ENCODE results near the gene AQP12B. TPM values are rescaled to one million over a fixed set of nuclear protein-coding genes. Genes with fewer than 3 reads are reported as not detected.

The AQP12B gene
- total RNA-seq, 1 donor from 2014 or later: not detected

GRCh38 chr2:240644859-240645301, 37.8 kb downstream of the AQP12B start:
- H3K27me3 Mint-ChIP-seq (ENCODE audit: low read depth): peaks cover 64% of the 10 kb centered on the region
- DNase-seq (ENCODE audit: low spot score in 2 of 2, unreplicated experiment in 2 of 2): peak in 1 of 2 experiments; percentile 28
- TF ChIP-seq CTCF (IDR thresholded peaks at IDR 0.05; ENCODE audit: unreplicated experiment): no peak

GRCh38 chr2:240644171-240644651, 38.5 kb downstream of the AQP12B start:
- no peak overlapping the region for H3K4me3 Mint-ChIP-seq
- DNase-seq (ENCODE audit: low spot score in 2 of 2, unreplicated experiment in 2 of 2): peak in 1 of 2 experiments; percentile 28
- H3K36me3 Mint-ChIP-seq: no peaks in the 10 kb centered on the region
- no peaks in the 10 kb centered on the region for H3K4me1 Mint-ChIP-seq
- H3K27ac Mint-ChIP-seq: no peak overlapping the region
- peaks cover 64% of the 10 kb centered on the region for H3K27me3 Mint-ChIP-seq (ENCODE audit: low read depth)
- H3K9me3 Mint-ChIP-seq: no peaks in the 10 kb centered on the region
- no peak for TF ChIP-seq CTCF (IDR thresholded peaks at IDR 0.05; ENCODE audit: unreplicated experiment)

More at GRCh38 chr2:240644859-240645301, 37.8 kb downstream of the AQP12B start:
- H3K4me3 Mint-ChIP-seq: no peak overlapping the region
- H3K27ac Mint-ChIP-seq: no peak overlapping the region
- no peaks in the 10 kb centered on the region for H3K9me3 Mint-ChIP-seq
- no peaks in the 10 kb centered on the region for H3K36me3 Mint-ChIP-seq
- no peaks in the 10 kb centered on the region for H3K4me1 Mint-ChIP-seq

- Mint-ChIP-seq H3K4me1 (no peaks in the 10 kb centered on the region), H3K27me3 (ENCODE audit: low read depth) (peaks cover 64% of the 10 kb centered on the region), H3K9me3 (no peaks in the 10 kb centered on the region), H3K27ac (no peak overlapping the region), H3K4me3 (no peak overlapping the region), H3K36me3 (no peaks in the 10 kb centered on the region)
- DNase-seq (ENCODE audit: low spot score in 2 of 2, unreplicated experiment in 2 of 2): peak in 1 of 2 experiments; percentile 31
- TF ChIP-seq CTCF (IDR thresholded peaks at IDR 0.05; ENCODE audit: unreplicated experiment): no peak
These were observed 38.9 kb downstream of the AQP12B start for GRCh38 chr2:240643811-240644150.

GRCh38 chr2:240643093-240643810, 39.4 kb downstream of the AQP12B start:
- no peak for TF ChIP-seq CTCF (IDR thresholded peaks at IDR 0.05; ENCODE audit: unreplicated experiment)
- H3K36me3 Mint-ChIP-seq: no peaks in the 10 kb centered on the region
- peaks cover 64% of the 10 kb centered on the region for H3K27me3 Mint-ChIP-seq (ENCODE audit: low read depth)
- no peak overlapping the region for H3K27ac Mint-ChIP-seq
- H3K4me1 Mint-ChIP-seq: no peaks in the 10 kb centered on the region
- no peak overlapping the region for H3K4me3 Mint-ChIP-seq
- no peaks in the 10 kb centered on the region for H3K9me3 Mint-ChIP-seq
- peak in 1 of 2 experiments; percentile 32 for DNase-seq (ENCODE audit: low spot score in 2 of 2, unreplicated experiment in 2 of 2)

GRCh38 chr2:240642806-240643092, 39.9 kb downstream of the AQP12B start:
- peaks cover 64% of the 10 kb centered on the region for H3K27me3 Mint-ChIP-seq (ENCODE audit: low read depth)
- no peak overlapping the region for H3K27ac Mint-ChIP-seq
- no peak for TF ChIP-seq CTCF (IDR thresholded peaks at IDR 0.05; ENCODE audit: unreplicated experiment)
- H3K9me3 Mint-ChIP-seq: no peaks in the 10 kb centered on the region
- no peaks in the 10 kb centered on the region for H3K4me1 Mint-ChIP-seq
- DNase-seq (ENCODE audit: low spot score in 2 of 2, unreplicated experiment in 2 of 2): no peak
- no peaks in the 10 kb centered on the region for H3K36me3 Mint-ChIP-seq
- H3K4me3 Mint-ChIP-seq: no peak overlapping the region

Data from mesothelial cell of epicardium (in vitro differentiated cells).